CD4-positive, alpha-beta T cell treated with Interleukin-6 at 100 ng/mL for 8 hours (primary cell): ENCODE measurements around the gene VWA5B2.
"Not testable (repeated sequence)": the region's sequence is repeated elsewhere in the genome, so short reads cannot be mapped to it uniquely, and the experiment has no call there.

ENCODE experiments used
- DNase-seq: peaks from one replicate; pipeline ENCODE4 v3.0.0-alpha.2; 2020; ENCODE audit warnings: mixed read lengths, low spot score

VWA5B2 gene

DNA sequence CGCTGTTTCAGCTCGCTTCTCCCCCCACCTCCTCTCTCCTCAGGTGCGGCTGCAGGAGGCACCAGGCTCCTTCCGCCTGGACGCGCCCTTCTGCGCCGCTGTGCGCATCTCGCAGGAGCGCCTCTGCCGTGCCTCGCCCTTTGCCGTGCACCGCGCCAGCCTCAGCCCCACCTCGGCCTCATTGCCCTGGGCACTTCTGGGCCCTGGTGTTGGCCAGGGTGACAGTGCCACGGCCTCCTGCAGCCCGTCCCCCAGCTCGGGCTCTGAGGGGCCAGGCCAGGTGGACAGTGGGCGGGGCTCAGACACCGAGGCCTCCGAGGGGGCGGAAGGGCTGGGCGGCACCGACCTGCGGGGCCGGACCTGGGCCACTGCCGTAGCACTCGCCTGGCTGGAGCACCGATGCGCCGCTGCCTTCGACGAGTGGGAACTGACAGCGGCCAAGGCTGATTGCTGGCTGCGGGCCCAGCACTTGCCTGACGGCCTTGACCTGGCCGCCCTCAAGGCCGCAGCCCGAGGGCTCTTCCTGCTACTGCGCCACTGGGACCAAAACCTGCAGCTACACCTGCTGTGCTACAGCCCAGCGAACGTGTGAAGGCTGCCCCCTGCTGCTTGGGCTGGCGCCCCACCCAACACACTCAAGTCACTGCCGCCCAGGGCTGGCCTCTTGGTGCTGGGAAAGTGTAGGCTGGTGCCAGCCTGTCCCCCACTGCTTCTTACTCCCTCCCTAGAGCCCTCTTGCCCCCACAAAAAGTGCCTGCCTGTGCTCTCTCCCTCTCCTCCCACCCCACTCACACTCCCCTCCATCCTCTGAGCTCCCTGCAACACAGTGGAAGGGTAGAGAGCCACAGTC, 12.3 kb downstream of the VWA5B2 start:
- no peak for DNase-seq

DNA sequence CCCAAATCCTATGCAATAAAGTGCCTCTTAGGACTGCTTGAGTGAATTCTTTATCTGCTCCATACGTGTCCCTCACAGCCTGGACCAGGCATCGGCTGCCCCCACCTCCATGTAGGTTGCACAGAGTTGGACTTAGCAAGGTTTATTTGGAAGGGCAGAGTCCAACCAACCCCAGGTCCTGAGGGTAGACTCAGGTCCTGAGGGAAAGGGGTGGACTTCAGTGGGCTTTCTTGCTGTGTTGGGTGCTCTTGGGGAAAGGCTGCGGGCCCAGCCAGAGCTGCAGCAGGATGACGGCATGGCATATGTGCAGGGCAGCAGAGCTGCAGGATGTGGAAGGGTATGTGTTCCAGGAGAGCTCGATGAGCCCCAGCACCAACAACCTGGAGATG, 12.9 kb downstream of the VWA5B2 start:
- no peak for DNase-seq

DNA sequence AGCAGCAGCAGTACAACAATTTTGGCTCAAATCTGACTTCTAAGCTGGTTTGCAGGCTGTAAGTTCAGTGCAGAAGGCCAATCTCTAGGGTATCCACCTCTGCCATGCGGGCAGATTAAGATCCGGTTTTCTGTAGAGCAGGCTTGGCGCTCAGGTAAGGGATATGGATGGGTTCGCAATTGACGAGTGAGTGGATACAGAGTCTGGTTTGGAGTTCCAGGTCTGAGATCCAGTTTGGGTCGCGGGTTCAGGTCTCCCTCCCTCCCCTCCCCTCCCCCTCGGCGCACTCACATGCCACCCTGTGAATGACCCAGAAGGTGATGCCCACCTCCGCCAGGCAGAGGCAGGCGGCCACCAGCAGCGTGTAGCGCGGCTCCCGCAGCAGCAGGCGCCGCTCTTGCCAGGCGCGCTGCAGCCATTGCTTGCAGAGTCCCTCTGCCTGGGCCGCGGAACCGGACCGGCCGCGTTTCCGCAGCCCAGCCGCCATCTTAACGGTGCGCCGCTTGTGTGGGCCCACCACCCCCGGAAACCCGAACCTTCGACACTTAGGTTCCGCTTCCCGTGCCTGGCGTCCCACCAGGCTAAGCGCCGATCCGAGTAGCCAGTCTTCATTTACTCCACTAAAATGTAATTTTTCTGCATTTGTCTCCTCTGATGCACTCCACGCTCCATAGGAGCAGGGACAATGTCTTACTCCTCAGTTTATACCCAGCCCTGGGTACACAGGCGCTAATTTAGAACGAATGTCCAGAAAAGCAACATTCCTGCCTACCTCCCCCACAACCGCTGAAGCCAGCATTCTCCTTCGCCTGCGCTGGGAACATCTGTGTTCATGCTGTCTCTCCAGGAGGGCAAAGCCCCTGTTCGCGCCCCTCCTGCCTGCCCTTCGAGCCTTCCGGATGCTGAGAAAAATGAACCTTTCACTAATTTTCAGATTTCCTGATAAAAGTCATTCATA, 19.3 kb downstream of the VWA5B2 start, which contains the start of gene ALG3:
TSS of gene ALG3 (minus strand) at position 509 of the 958 bp plus-strand sequence. CDS start at position 487, 22 bp downstream.
- peak; percentile 82 for DNase-seq

DNA sequence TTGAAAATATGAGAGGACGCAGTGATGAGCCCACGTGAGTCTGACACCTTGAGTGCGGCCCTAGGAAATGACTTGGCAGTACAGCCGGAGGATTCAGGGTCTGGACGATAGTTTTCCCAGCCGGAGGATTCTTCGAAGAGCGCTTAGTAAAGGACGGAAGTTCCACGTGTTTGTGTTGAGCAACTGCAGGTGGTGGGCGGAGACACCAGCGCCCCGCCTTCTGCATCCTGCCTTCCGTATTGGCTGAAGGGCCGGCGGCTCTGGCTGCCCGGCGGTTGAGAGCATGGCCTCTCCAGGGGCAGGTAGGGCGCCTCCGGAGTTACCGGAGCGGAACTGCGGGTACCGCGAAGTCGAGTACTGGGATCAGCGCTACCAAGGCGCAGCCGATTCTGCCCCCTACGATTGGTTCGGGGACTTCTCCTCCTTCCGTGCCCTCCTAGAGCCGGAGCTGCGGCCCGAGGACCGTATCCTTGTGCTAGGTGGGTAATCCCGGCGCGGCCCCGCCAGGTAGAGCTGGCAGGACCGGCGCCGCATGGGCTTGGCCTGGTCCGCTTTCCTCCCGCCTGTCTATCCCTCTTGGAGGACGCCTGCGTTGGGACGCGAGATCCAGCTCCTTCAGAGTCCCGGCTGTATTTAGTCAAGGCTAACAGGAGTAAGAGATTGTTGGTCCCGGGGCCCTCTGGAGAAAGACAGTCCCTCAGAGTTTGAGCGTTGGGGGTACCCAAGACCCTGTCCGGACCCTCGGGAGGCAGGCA, 20.2 kb downstream of the VWA5B2 start, which contains the start of gene EEF1AKMT4:
TSS of gene EEF1AKMT4 (plus strand) at position 261 of the 755 bp plus-strand sequence. CDS start at position 284, 23 bp downstream.
- DNase-seq: peak; percentile 97

DNA sequence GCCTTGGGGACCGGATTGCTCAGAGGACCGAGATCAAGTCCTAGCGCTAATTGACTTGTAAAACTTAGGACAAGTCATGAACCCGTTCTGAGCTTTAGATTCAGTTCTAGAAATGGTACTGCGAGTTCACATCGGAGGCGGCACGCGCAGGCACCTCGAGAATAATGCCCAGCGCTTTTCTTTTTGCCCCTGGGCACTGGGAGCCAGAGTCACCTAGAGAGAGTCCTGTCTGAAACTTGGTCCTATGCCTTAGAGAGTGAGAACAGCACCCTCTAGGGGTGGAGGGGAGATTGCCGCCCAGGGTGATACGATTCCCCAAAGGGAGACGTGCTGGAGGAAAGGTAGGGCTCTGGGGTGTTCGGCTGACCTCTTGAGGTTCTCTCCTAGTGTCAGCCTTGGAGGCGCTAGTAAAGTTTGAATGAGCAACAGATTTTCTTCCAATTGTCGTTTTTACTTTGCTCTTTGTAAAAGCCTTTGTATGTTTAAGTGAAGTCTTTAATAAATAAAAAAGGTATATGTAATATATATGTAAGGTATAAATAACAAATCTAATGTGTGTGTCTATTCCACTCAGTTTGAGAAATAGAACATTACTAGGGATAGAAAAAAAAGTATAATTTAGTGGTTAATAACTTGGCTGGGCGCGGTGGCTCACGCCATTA, 20.9 kb downstream of the VWA5B2 start:
- DNase-seq: peak; percentile 88

DNA sequence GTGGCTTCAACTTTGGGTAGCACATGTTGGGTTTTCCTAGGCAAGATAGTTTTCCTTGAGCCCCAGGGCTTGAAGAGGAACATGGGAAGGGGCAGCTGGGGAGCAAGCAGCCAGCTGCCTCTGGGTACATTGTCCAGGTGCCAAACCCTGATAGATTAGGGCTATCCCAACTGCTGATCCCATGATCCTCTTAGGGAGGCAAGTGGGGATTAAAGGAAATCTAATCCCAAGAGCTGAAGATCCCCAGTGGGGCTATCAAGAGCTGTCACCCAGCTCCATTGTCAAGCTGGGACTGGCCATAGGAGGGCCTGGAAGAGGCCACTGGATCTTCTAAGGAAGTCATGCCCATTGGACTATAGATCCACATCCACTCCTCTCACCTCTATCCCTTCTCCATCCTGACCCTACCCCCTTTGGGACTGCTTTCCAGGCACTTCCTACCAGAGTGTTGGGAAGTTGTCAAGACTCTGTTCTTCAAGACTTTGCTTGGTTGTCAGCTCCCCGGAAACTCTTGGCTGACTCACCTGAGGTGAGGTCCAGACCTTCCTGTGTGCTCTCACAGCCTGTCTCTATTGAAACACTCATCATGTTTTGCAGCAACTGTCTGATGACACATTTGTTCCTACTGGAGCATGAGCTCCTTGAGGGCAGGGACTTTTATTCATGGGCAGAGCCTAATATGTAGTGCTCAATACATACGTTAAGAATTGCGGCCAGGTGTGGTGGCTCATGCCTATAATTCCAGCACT, 26.1 kb downstream of the VWA5B2 start:
- no peak for DNase-seq

DNA sequence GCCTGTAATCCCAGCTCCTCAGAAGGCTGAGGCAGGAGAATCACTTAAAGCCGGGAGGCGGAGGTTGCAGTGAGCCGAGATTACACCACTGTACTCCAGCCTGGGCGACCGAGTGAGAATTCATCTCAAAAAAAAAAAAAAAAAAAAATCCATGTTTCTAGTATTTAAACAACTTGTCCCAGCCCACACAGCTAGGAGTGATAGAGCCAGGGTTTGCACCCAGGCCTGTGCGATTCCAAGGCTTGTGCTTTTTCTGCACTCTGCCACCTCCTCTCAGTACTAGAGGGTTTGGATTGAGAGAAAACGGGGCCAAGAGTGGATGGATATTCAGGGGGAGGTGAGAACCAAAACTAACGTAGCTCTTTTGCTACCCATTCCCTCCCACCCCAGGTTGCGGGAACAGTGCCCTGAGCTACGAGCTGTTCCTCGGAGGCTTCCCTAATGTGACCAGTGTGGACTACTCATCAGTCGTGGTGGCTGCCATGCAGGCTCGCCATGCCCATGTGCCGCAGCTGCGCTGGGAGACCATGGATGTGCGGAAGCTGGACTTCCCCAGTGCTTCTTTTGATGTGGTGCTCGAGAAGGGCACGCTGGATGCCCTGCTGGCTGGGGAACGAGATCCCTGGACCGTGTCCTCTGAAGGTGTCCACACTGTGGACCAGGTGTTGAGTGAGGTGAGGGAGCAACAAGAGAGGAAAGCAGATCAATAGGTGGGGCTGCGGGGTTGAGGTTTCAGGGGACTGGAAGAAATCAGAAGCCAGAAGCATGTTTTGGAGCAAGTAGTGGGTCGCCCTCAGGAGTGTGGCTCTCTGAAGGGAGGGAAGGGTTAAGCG, 27.9 kb downstream of the VWA5B2 start:
- DNase-seq: no peak

DNA sequence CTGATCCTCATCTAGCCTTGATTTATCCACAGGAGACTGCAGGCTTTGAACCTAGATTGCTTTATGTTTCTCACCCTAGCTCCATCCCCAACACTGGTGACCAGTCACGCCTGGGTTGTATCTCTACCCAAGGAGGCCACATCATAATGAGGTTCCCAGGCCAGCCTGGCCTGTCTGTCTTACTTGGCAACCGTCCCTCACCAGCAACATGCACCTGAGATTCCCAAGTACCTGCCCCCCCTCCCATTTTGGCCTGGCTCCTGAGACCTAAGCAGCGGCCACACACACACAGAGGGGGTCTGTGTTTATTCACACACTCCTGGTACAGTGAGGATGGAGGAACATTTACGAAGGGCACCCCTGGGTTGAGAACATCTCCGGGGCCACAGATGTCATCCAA, 29.5 kb downstream of the VWA5B2 start:
- DNase-seq: no peak

DNA sequence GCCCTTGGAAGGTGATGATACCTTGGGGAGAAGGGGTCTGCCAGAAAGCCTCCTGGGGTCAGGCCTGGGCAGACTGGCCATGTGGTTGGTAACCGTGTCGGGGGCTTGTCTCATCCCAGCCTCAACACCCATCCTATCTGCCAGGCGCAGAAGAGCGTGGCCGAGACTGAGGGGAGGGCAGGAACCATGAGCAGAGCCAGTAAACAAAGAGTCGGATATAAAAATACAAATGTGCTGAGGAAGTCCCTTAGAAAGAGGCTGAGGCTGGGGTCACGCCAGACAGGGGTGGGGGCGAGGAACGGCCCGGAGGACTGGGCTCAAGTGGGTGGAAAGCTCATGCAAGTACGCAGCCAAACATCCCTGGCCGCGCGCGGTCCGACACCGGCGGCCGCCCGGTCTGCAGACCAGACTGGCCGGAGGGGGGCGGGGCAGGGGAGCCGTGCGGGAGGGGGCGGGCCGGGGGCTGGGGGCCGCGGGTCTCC, 30.1 kb downstream of the VWA5B2 start:
- no peak for DNase-seq

DNA sequence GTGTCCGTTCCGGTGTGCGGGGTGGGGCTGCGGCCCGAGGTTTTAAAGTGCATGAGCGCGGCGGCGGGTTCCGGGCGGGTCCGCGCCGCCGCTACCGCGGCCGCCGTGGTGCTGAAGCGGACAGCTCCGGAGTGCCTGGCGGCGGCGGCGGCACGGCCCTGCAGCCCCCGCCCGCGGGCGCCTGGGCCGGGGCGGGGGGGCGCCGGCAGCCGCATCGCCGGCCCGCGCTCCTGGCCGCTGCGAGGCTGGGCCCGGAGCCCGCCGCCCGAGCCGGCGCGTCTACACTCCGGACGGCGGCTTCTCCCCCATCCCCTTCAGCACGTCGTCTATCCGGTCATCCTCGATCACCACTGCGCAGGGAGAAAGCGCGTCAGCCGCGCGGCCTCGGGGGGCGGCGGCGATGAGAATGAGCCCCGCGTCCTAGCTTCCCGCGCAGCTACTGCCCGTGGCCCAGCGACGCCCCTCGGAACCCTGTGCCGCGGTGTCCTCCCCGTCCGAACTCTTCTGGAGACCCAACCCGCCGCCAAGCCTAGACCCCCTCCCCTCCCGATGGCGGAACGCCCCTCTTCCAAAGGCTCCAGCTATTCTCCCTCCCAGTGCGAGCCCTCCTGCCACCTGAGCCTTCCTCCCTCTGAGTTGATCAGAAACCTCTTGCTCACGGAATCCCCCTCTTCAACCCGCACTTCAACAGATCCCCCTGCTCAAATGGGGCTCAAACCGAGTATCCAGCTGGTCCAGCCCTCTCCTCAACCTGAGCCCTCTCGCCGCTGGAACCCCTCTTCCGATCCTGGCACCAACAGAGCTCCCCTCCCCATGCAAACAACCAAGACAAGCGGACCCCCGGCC, 30.7 kb downstream of the VWA5B2 start:
- no peak for DNase-seq

DNA sequence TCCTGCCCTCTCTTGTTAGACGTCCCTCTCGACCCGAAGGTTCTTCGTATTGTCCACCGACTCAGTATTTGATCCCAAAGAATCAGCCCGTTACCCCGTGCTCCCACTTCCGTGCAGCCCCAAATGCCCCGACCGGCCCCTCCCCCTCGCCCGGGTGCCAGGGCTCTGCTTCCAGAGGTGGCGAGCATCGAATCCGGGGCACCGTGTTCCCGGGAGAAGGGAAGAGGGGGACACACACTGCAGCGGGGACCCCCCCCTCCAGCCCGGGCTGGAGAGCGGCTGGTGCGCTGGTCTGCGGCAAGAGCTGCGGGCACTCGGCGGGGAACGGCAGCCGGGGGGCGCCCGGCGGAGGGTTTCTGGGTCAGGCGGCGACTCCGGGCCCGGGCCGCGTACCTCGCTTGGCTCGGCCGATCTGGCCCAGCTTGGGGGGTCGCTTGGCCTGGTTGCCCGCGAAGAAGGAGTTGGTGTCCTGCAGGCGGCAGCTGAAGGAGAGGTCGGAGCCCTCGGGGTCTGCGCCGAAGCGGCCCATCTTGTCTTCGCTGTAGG, 31.4 kb downstream of the VWA5B2 start:
- DNase-seq: no peak

DNA sequence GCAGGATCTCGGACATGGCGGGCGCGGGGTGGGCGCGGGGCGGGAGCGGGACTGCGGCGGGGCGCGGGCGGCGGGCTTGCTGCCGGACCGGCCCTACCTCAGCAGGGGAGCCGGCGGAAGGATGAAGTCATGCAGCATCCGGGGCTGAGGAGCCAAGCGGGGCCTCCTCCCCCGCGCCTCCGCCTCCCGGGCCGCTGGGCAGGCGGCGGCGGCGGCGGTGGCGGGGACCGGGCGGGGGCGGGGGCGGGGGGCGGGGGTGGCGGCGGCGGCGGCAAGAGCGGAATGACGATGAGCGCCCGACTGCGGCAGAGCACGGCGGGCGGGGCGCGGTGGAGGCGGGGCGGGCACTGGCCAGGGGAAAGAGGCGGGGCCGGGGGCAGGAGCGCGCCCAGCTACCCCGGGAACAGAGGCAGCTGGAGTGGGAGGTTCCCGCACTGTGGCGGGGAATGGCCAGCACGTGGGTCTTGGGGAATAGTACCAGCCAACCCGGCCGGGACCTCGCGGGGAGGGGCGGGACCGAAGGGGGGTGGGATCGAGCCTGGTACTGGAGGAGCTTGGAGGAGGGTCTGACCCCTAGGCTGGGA, 32.0 kb downstream of the VWA5B2 start, which contains the start of gene CAMK2N2:
TSS of gene CAMK2N2 (minus strand) at position 284 of the 584 bp plus-strand sequence. CDS start at position 16, 268 bp downstream.
- peak; percentile 30 for DNase-seq

DNA sequence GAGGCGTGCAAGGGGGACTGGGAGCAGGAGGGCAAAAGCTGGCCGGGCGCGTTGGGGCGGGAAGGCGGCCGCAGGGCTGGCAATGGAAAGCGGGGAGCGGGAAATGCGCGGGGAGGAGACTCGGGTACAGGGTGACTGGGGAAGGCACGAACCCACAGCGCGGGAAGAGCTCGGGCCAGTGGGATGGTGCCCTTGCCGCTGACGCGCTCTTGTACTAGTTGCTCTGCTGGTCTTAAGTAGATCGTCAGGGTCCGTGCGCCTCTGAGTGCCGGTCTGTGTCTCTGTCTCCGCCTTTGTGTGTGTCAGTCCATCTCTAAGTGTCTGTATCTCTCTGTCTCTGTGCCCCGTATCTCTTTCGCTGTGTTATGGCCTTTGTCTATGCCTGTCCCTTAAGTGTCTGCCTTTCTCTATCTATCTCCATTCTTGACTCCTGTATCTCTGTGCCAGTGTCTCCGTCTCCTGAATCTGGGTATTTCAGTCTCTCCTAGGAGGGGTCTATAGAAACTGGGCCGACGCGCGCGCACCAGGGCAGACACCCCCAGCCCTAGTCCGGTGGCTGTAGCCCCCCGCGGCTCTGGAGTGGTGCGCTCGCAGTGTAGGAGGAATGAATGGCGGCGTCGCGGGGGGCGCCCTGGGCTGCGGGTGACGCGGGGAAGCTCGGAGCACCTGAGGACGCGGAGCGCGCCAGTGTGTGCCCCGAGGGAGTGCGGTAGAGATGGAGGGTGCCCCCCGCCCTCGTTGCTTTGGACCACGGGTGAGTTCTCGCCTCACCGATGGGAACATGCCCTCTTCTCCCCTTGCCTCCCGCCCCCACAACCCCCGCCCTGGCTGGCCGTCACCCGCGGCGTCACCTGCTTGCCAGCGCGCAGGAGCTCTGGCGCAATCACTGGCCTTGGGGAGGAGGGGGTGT, 32.7 kb downstream of the VWA5B2 start:
- no peak for DNase-seq

DNA sequence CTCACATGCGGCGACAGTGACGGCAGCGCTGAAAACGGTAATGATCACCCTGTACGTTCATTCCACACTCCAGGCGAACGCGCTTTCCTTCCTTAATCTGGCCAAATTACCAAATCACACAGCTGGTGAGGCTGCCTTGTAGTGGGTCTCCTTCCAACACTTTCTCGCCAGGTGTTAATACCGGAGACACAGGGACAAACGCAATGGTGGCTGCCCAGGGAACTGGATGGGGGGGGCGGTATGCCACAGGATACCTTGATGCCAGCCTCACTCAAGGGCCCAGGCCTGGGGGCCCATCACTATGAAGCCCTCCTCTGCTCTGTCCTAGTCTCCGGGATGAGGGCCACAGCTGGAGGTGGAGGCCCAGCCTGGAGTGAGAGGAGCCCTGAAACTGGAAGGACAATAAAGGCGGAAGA, 33.4 kb downstream of the VWA5B2 start:
- no peak for DNase-seq

DNA sequence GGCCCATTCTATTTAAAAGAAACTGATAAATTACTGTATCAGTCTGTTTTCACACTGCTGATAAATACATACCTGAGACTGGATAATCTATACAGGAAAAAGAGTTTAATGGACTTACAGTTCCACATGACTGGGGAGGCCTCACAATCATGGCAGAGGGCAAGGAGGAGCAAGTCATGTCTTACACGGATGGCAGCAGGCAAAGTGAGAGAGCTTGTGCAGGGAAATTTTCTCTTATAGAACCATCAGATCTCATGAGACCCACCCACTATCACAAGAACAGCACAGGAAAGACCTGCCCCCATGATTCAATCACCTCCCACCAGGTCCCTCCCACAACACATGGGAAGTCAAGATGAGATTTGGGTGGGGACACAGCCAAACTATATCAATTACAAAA, 37.9 kb downstream of the VWA5B2 start:
- DNase-seq: not testable (repeated sequence)

DNA sequence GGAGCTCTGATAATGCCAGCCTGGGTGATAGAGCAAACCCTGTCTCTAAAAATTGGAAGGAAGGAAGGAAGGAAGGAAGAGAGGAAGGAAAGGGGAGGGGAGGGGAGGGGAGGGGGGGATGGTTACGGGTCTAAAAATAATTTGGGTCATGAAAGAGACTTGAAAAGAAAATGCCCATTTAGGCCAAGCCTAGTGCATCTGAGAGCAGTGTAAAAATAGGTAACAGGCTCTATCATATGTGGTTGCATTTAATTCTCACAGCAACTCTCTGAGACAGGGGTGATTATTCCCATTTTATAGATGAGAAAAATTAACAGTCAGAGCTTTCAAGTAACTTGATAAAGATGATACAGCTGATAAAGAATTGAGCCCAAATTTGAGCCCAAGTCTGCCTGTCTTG, 42.9 kb downstream of the VWA5B2 start:
- DNase-seq: no peak

DNA sequence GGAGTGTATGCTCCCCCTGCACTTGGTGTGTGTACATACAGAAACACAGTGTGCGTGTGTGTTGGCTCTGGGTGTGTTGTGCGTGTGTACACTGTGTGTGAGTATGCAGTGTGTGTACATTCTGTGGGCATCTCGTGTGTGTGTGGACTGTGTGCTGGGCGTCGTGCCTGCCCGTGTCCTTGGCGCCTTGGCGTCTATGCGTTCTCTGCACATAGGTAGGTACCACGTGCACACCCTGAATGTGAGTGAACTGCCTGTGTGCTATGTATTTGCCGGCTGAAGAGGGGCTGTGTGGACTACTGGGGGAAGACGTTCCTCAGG, 46.0 kb downstream of the VWA5B2 start:
- DNase-seq: no peak
